ENCODE results near the gene FAM124A. TPM values are rescaled to one million over a fixed set of nuclear protein-coding genes. Genes with fewer than 3 reads are reported as not detected.

FAM124A gene
- total and polyA plus RNA-seq, 10 of the 15 experiments (the other 5 are each of a cell fraction or from before 2014, with no cell fraction given): not detected

GRCh38 chr13:51326777-51327176 lies 104.6 kb downstream of the FAM124A start:
- no peaks in the 10 kb centered on the region for H3K27me3 ChIP-seq (replicated peaks in 1 of 2; ENCODE audit: control insufficient read depth in 2 of 2, insufficient read depth in 2 of 2, low read length in 1 of 2)
- H4K20me1 ChIP-seq (ENCODE audit: control insufficient read depth, insufficient read depth): no peaks in the 10 kb centered on the region
- no peak for DNase-seq (ENCODE audit: low read depth, low spot score)
- ChIA-PET RAD21 (ENCODE audit: unreplicated experiment) (interaction anchor here (0.6 kb wide), 1 partner anchor 228 kb away, joined by 3 read pairs; no protein-coding TSS in a partner anchor), POLR2A (no interaction called here), CTCF (no interaction called here), SMC1A (ENCODE audit: uncharacterized antibody, unreplicated experiment) (interaction anchor here (1.4 kb wide), 1 partner anchor 149 kb away, joined by 3 read pairs; no protein-coding TSS in a partner anchor)
- no peak overlapping the region for H3K4me3 ChIP-seq
- no peak overlapping the region for H2AFZ ChIP-seq (ENCODE audit: control insufficient read depth, low read depth, low read length)
- no peaks in the 10 kb centered on the region for H3K79me2 ChIP-seq (ENCODE audit: control insufficient read depth, insufficient read depth, low read length)
- in situ Hi-C loops (cut with MboI) (no loop called here), intact Hi-C loops (cut with micrococcal nuclease; ENCODE audit: unreplicated experiment) (no loop called here)
- FAIRE-seq: no peak
- H3K27ac ChIP-seq (ENCODE audit: control insufficient read depth, insufficient read depth): no peak overlapping the region
- peaks cover 20% of the 10 kb centered on the region for H3K4me1 ChIP-seq (ENCODE audit: control insufficient read depth, insufficient read depth, low read length)
- no peak for TF ChIP-seq DPF2 (IDR thresholded peaks at IDR 0.05)
- TF ChIP-seq ASH2L (IDR thresholded peaks at IDR 0.05; ENCODE audit: borderline replicate concordance, low read depth): no peak
- TF ChIP-seq JUND (IDR thresholded peaks at IDR 0.05; ENCODE audit: low read depth, low read length): no peak
- TF ChIP-seq SPI1 (IDR thresholded peaks at IDR 0.05; ENCODE audit: borderline replicate concordance, insufficient read depth, low read depth, low read length): no peak
- TF ChIP-seq CEBPZ (IDR thresholded peaks at IDR 0.05; ENCODE audit: low read depth, low read length): no peak
- 27% methylated on average over 2 of the region's 2 CpGs for WGBS (ENCODE audit: insufficient coverage, insufficient replicate concordance, low lambda C conversion rate, missing lambda C conversion rate)
- H3K36me3 ChIP-seq (ENCODE audit: control insufficient read depth in 2 of 2, insufficient read depth in 2 of 2, low read length in 1 of 2): no peaks in the 10 kb centered on the region
- H3K4me2 ChIP-seq (ENCODE audit: control insufficient read depth, insufficient read depth): no peak overlapping the region
- no peaks in the 10 kb centered on the region for H3K9me3 ChIP-seq (replicated peaks; ENCODE audit: control insufficient read depth, insufficient read depth, low read length)
- no peak for ATAC-seq
- no peak overlapping the region for H3K9ac ChIP-seq (ENCODE audit: control insufficient read depth, insufficient read depth, low read length)
- no TSS peak for BruUV-seq (replicated peaks)

Data from GM12878 (cell line).